Fibroblast of mammary gland (primary cell): ENCODE data around the gene TMA7.

ENCODE experiments used
- DNase-seq: peaks from one replicate; pipeline ENCODE4 v3.0.0-alpha.2; 2010; ENCODE audit warnings: low read depth
- H3K4me3 ChIP-seq: 2 replicates; pipeline ENCODE4 v1.5.1; 2011; ENCODE audit warnings: low read depth, mild to moderate bottlenecking, low read length, moderate library complexity; ENCODE audit not compliant: control insufficient read depth
- CTCF ChIP-seq: conservative IDR thresholded peaks from 2 replicates; pipeline ENCODE4 v1.5.1; 2011; ENCODE audit warnings: low read depth, low read length, inconsistent platforms; ENCODE audit not compliant: control insufficient read depth, insufficient read depth

The TMA7 gene

DNA sequence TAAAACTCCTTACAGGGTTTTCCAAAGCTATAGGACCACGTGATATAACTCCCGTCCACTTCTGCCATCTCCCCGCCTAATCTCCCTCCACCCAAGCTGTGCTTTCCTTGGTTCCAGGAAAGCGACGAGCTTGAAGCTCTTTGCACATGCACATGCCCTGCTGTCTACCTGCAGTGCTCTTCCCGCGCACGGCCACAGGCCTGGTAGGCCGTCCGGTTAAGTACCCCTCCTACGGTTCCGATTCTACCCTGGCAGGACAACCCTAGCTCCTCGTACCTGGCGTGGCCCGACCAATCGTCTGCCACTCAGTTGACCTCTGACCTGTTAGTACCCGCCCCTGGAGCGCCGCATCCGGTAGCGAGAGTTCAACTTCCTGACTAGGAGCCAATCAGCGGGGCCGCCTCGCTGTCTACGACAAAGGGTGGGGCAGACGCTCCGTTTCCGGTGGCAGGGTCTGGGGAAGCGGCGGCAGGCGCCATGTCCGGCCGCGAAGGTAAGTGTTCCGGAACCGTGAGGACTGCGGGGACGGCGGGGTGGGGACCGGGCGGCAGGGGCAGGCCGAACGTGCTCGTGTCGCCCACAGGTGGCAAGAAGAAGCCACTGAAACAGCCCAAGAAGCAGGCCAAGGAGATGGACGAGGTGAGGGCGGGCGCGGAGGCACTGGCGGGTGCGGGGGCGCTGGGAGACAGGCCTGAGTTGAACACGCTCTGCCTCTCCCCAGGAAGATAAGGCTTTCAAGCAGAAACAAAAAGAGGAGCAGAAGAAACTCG is at the start of gene TMA7, which contains the start of gene CCDC51:
Gene TMA7 (plus strand): TSS at position 438 of the 770 bp plus-strand sequence. CDS start 40 bp downstream, at position 478.
Gene CCDC51 (minus strand): TSS at position 300 of the 770 bp plus-strand sequence. CDS start 4,991 bp downstream, outside the sequence.
- peak; percentile 91 for DNase-seq
- H3K4me3 ChIP-seq = peak within 1 kb of the TSS; percentile 96
- TF ChIP-seq CTCF = no peak

DNA sequence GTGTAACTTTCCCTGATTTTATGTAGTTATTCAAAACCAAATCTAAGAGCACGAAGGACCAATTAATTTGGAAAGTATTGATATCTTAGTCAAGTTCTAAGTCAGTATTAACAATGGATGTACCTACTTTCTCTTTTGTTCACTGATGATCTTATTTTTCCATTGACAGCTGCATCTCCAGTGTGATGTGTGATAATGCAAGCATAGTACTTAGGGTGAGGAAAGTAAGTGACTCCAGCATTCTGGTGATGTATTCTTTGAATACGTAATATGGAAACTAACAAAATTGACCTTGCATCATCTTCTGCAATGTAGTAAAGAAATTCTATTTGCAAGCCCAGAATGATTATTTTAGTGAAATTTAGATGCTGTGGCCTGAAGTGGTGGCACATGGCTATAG is 45.7 kb upstream of the TMA7 start:
- TF ChIP-seq CTCF = no peak
- no peak for DNase-seq
- no peak overlapping the region for H3K4me3 ChIP-seq

- TF ChIP-seq CTCF = no peak
- no peak for DNase-seq
- no peak overlapping the region for H3K4me3 ChIP-seq
These were observed 44.3 kb upstream of the TMA7 start for GRCh38 chr3:48395714-48396113.

DNA sequence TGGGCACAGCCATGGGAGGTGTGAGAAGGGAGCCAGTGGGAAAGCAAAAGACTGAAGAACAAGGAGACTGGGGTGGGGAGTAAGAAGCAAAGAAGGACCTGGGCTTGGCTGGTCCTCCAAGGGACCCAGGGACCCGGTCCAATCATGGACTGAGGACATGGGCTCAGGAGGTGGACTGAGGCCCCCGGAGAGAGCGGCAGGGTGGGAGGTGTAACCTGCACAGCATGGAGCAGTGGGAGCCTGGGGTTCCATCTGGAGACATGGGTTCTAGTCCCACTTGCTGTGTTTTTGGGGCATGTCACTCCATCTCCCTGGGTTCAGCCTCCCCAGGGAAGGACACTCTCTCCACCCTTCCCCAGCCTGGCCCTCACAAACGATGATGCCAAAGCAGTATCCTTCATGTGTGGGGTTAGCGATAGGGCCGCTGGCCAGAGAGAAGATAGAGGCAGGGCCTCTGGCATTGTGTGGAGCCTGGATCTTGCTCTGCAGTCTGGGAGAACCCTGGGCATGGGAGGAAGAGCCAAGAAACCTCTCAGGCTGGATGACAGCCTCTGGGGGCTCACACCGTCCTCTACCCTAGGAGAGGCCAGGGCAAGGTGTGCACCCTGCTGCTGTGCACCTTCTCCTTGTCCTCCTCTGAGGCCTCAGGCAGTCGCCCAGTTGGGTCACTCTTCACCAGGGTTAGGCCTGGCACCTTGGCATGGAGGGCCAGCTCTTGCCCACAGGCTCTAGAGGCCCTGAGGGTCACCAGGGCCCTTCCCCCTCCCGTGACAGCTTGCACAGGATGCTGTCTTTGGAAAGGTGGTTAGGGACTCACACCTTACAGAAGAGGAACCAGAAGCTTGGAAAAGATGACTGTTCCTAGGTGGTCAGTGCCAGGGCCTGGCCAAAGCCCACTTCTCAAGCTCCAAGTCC is 42.0 kb upstream of the TMA7 start:
- no peak for DNase-seq
- no peak for TF ChIP-seq CTCF
- H3K4me3 ChIP-seq = no peak overlapping the region

DNA sequence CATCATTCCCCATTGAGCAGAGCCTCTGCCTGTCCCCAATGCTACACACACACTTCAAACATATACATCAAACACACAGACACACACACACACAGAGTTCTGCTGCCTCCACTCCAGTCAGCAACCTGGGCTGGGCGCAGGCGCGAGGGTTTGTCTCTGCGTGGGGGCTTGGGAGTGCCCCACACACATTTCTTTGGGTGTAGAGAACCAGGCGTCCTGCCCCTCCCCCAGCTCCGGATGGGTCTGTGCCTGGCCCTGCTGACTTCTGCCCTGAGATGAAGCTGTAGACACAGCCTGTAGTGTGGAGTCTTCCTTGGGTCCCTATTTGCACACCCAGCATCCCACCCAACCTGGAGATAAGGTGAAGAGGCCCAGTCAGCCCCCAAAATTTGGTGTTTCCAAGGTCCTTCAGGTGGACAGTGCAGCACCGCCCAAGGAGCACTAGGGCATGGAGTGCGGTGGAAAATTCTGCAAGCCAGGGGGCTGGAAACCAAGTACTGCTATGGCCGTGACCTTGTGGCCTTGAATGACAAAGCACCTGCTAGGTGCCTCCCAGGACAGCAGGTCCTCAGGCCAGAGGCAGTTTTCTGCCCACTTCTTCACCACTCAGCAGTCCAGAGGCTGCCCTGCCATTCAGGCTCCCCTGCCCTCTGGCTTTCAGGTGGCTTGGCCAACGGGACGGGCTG is 41.2 kb upstream of the TMA7 start:
- TF ChIP-seq CTCF = no peak
- H3K4me3 ChIP-seq = no peak overlapping the region
- DNase-seq = no peak
